SK-N-SH (cell line): ENCODE data around the gene IRX5. TPM values are rescaled to one million over a fixed set of nuclear protein-coding genes. Genes with fewer than 3 reads are reported as not detected.

ENCODE experiments used
- CTCF ChIA-PET: fragments of 300-600, 350-600 bp; formaldehyde crosslinking; extraction: SDS; loops from one replicate; lab custom pipeline; 2021; lab: Yijun Ruan, JAX
- POLR2A ChIA-PET: fragments of 350-600 bp; sonication (Branson Sonifier 250); formaldehyde crosslinking; extraction: SDS; loops from one replicate; lab custom pipeline; 2020; ENCODE audit warnings: antibody characterized with exemption, inconsistent platforms; lab: Yijun Ruan, JAX
- DNase-seq: peaks from one replicate; pipeline ENCODE4 v3.0.0; 2012
- H2AFZ ChIP-seq: fragments of 200-600 bp; sonication (generic); 2 replicates; pipeline ENCODE4 v1.8.1; 2016; ENCODE audit warnings: antibody characterized with exemption, mild to moderate bottlenecking, low read depth
- H3F3A ChIP-seq: fragments of 200-600 bp; sonication (generic); replicated peaks from 2 replicates; pipeline ENCODE3; 2016; ENCODE audit warnings: antibody characterized with exemption, mild to moderate bottlenecking; ENCODE audit not compliant: insufficient read depth
- H3K27ac ChIP-seq, 2 experiments: fragments of 200-500 bp in 1 of 2; fragments of 200-600 bp in 1 of 2; sonication (Bioruptor generic) in 1 of 2; sonication (generic), shearing (Covaris generic) in 1 of 2; 2 replicates each; pipeline versions ENCODE4 v1.5.1 to v1.6.1; 2014 to 2016; ENCODE audit warnings: low read depth in 2 of 2, inconsistent platforms in 1 of 2, low read length in 1 of 2, mild to moderate bottlenecking in 1 of 2, mixed read lengths in 1 of 2
- H3K27me3 ChIP-seq: fragments of 200-600 bp; sonication (generic), shearing (Covaris generic); 2 replicates; pipeline ENCODE4 v1.6.1; 2016; ENCODE audit warnings: mixed run types; ENCODE audit not compliant: insufficient read depth
- H3K36me3 ChIP-seq, 2 experiments: fragments of 200-500 bp in 1 of 2; fragments of 200-600 bp in 1 of 2; sonication (Bioruptor generic) in 1 of 2; sonication (generic) in 1 of 2; replicated peaks in 1 of 2; 2 replicates each; pipeline versions ENCODE3 to v1.5.1; 2014 to 2016; ENCODE audit warnings: low read length in 1 of 2, mild to moderate bottlenecking in 1 of 2; ENCODE audit not compliant: insufficient read depth in 2 of 2, control insufficient read depth in 1 of 2
- H3K4me1 ChIP-seq, 2 experiments: fragments of 200-500 bp in 1 of 2; fragments of 200-600 bp in 1 of 2; sonication (Bioruptor generic) in 1 of 2; sonication (generic), shearing (Covaris generic) in 1 of 2; 2 replicates each; pipeline versions ENCODE4 v1.5.1 to v1.6.1; 2014 to 2016; ENCODE audit warnings: low read depth in 1 of 2, low read length in 1 of 2, mixed run types in 1 of 2; ENCODE audit not compliant: insufficient read depth in 2 of 2, control insufficient read depth in 1 of 2
- H3K4me2 ChIP-seq: fragments of 200-600 bp; sonication (generic), shearing (Covaris generic); 2 replicates; pipeline ENCODE4 v1.6.1; 2017; ENCODE audit warnings: mixed run types
- H3K4me3 ChIP-seq, 2 experiments: fragments of 200-500 bp in 1 of 2; fragments of 200-600 bp in 1 of 2; sonication (Bioruptor generic) in 1 of 2; sonication (generic), shearing (Covaris generic) in 1 of 2; 2 replicates each; pipeline versions ENCODE4 v1.5.1 to v1.8.1; 2014 to 2016; ENCODE audit warnings: low read depth in 2 of 2, inconsistent platforms in 1 of 2, low read length in 1 of 2, mild to moderate bottlenecking in 1 of 2, mixed read lengths in 1 of 2, moderate library complexity in 1 of 2
- H3K79me2 ChIP-seq: fragments of 200-600 bp; sonication (generic); 2 replicates; pipeline ENCODE4 v1.8.1; 2017; ENCODE audit warnings: mild to moderate bottlenecking; ENCODE audit not compliant: insufficient read depth
- H3K9ac ChIP-seq: fragments of 200-600 bp; sonication (generic); 2 replicates; pipeline ENCODE4 v1.6.1; 2017; ENCODE audit warnings: mixed run types
- H3K9me2 ChIP-seq: fragments of 200-600 bp; sonication (generic); 2 replicates; pipeline ENCODE4 v1.6.1; 2017; ENCODE audit warnings: mixed run types
- H3K9me3 ChIP-seq: fragments of 200-600 bp; sonication (generic); 2 replicates; pipeline ENCODE4 v1.6.1; 2017; ENCODE audit warnings: mixed run types, mild to moderate bottlenecking, moderate library complexity
- H4K20me1 ChIP-seq: fragments of 200-600 bp; sonication (generic); 2 replicates; pipeline ENCODE4 v1.6.1; 2017; ENCODE audit warnings: mild to moderate bottlenecking, mixed run types; ENCODE audit not compliant: insufficient read depth
- CHD2 ChIP-seq: fragments of 150-350 bp; IDR thresholded peaks from 2 replicates; pipeline ENCODE4 v1.6.1; 2018; ENCODE audit warnings: low read length; ENCODE audit not compliant: partially characterized antibody
- CTCF ChIP-seq: fragments of 200-600 bp; sonication (generic); IDR thresholded peaks from 2 replicates; pipeline ENCODE4 v1.6.1; 2017; ENCODE audit warnings: antibody characterized with exemption, mild to moderate bottlenecking, moderate library complexity
- FOSL2 ChIP-seq: IDR thresholded peaks from 2 replicates; pipeline ENCODE4 v1.4.0; 2012; ENCODE audit warnings: low read depth, mild to moderate bottlenecking, moderate library complexity, borderline replicate concordance
- GABPA ChIP-seq: IDR thresholded peaks from 2 replicates; pipeline ENCODE4 v1.4.0; 2012; ENCODE audit warnings: low read depth, mild to moderate bottlenecking
- JUND ChIP-seq: IDR thresholded peaks from 2 replicates; pipeline ENCODE4 v1.4.0; 2012
- MAX ChIP-seq: IDR thresholded peaks from 2 replicates; pipeline ENCODE4 v1.4.0; 2012; ENCODE audit warnings: low read depth
- MEF2A ChIP-seq: IDR thresholded peaks from 2 replicates; pipeline ENCODE4 v1.4.0; 2012; ENCODE audit warnings: low read depth, borderline replicate concordance
- NRF1 ChIP-seq: IDR thresholded peaks from 2 replicates; pipeline ENCODE4 v1.6.1; 2012; ENCODE audit warnings: low read depth, mild to moderate bottlenecking, low read length
- PBX3 ChIP-seq: IDR thresholded peaks from 2 replicates; pipeline ENCODE4; 2012
- POLR2AphosphoS5 ChIP-seq: IDR thresholded peaks from 2 replicates; pipeline ENCODE4 v1.6.1; 2012; ENCODE audit warnings: low read depth, low read length
- REST ChIP-seq: IDR thresholded peaks from 2 replicates; pipeline ENCODE4 v1.6.1; 2012; ENCODE audit warnings: mild to moderate bottlenecking, low read depth, low read length, moderate library complexity
- RXRA ChIP-seq: IDR thresholded peaks from 2 replicates; pipeline ENCODE4 v1.4.0; 2012; ENCODE audit warnings: low read depth, mild to moderate bottlenecking, borderline replicate concordance
- SIN3A ChIP-seq: IDR thresholded peaks from 2 replicates; pipeline ENCODE4 v1.6.1; 2012; ENCODE audit warnings: low read depth, mild to moderate bottlenecking, low read length, moderate library complexity, borderline replicate concordance
- SMC3 ChIP-seq: IDR thresholded peaks from 2 replicates; pipeline ENCODE4 v1.6.1; 2012; ENCODE audit warnings: low read depth, low read length, improper control_type of control experiment
- TAF1 ChIP-seq: IDR thresholded peaks from 2 replicates; pipeline ENCODE4 v1.6.1; 2012; ENCODE audit warnings: low read depth, mild to moderate bottlenecking, low read length, moderate library complexity, borderline replicate concordance
- TCF12 ChIP-seq: IDR thresholded peaks from 2 replicates; pipeline ENCODE4 v1.4.0; 2012
- USF2 ChIP-seq: fragments of 150-350 bp; IDR thresholded peaks from 2 replicates; pipeline ENCODE4 v1.6.1; 2017; ENCODE audit warnings: antibody characterized with exemption, low read length, low read depth, borderline replicate concordance
- YY1 ChIP-seq: IDR thresholded peaks from 2 replicates; pipeline ENCODE4 v1.4.0; 2012; ENCODE audit warnings: low read depth, mild to moderate bottlenecking
- WGBS: methylation state at CpG from one replicate; pipeline ENCODE4 v1.1.6; 2017; ENCODE audit warnings: low lambda C conversion rate; 5-methylcytosine and 5-hydroxymethylcytosine counted together
- polyA plus RNA-seq, 3 experiments: library from polyadenylated mRNA; depleted of rRNA; stranded (reverse); fragments of >200 nt; gene quantifications; 2 replicates each; pipeline ENCODE4 v1.2.3, GENCODE V29; 2012

The IRX5 gene
- polyA plus RNA-seq, 1 of the 3 experiments (the other 2 are of a cell fraction): 1.4 TPM

GRCh38 chr16:54954220-54954619 lies 23.6 kb downstream of the IRX5 start:
- no peaks in the 10 kb centered on the region for H4K20me1 ChIP-seq
- no peak overlapping the region for H2AFZ ChIP-seq
- H3K4me1 ChIP-seq: no peaks in the 10 kb centered on the region; a peak in 1 of 4 replicates
- ChIA-PET POLR2A (no interaction called here), CTCF (no interaction called here)
- H3K9me2 ChIP-seq: no peaks in the 10 kb centered on the region
- no peak overlapping the region for H3K9ac ChIP-seq
- WGBS: 65% methylated on average over 3 of the region's 3 CpGs
- no peaks in the 10 kb centered on the region for H3K27me3 ChIP-seq
- no peaks in the 10 kb centered on the region for H3F3A ChIP-seq
- no peaks in the 10 kb centered on the region for H3K9me3 ChIP-seq
- H3K4me2 ChIP-seq: no peak overlapping the region
- no peak overlapping the region for H3K4me3 ChIP-seq
- no peak overlapping the region for H3K27ac ChIP-seq
- H3K79me2 ChIP-seq: no peaks in the 10 kb centered on the region
- TF ChIP-seq TAF1: no peak
- no peak for TF ChIP-seq GABPA
- no peak for TF ChIP-seq TCF12
- TF ChIP-seq REST: no peak
- TF ChIP-seq RXRA: no peak
- TF ChIP-seq SMC3: no peak
- TF ChIP-seq FOSL2: no peak
- no peaks in the 10 kb centered on the region for H3K36me3 ChIP-seq
- no peak for DNase-seq

- TF ChIP-seq GABPA: no peak
- no peak for TF ChIP-seq MEF2A
- no peak for TF ChIP-seq FOSL2
- no peak for TF ChIP-seq SIN3A
- no peak for TF ChIP-seq CHD2
- TF ChIP-seq USF2: no peak
- no peak for TF ChIP-seq PBX3
- TF ChIP-seq SMC3: no peak
- no peak for TF ChIP-seq MAX
- TF ChIP-seq JUND: no peak
- TF ChIP-seq CTCF: no peak
- no peak for TF ChIP-seq POLR2AphosphoS5
- no peak for TF ChIP-seq YY1
- no peak for TF ChIP-seq NRF1
- TF ChIP-seq, all 33 proteins: peak for 0
- no peaks in the 10 kb centered on the region for H3K9me2 ChIP-seq
- H4K20me1 ChIP-seq: no peaks in the 10 kb centered on the region
- no peak overlapping the region for H3K9ac ChIP-seq
- ChIA-PET POLR2A (no interaction called here), CTCF (no interaction called here)
- no peaks in the 10 kb centered on the region for H3K36me3 ChIP-seq
- H3F3A ChIP-seq: no peaks in the 10 kb centered on the region
- DNase-seq: no peak
- no peak overlapping the region for H3K4me2 ChIP-seq
- no peaks in the 10 kb centered on the region for H3K9me3 ChIP-seq
- no peaks in the 10 kb centered on the region; a peak in 1 of 4 replicates for H3K4me1 ChIP-seq
- H2AFZ ChIP-seq: no peak overlapping the region
- no peak overlapping the region for H3K27ac ChIP-seq
- H3K79me2 ChIP-seq: no peaks in the 10 kb centered on the region
- no peak overlapping the region for H3K4me3 ChIP-seq
- H3K27me3 ChIP-seq: no peaks in the 10 kb centered on the region
Measured at GRCh38 chr16:54955757-54956156, 25.1 kb downstream of the IRX5 start.
